AG08396 (cell line): Measurements from ENCODE around the gene METAP1D.
A peak's percentile ranks its signal among the peaks of the same experiment; 100 is the strongest.
"Not testable (repeated sequence)": the region's sequence is repeated elsewhere in the genome, so short reads cannot be mapped to it uniquely, and the experiment has no call there.

Experiments
- DNase-seq: peaks from one replicate; pipeline ENCODE4 v3.0.0; 2012; ENCODE audit warnings: low spot score, mixed read lengths

The METAP1D gene

DNA sequence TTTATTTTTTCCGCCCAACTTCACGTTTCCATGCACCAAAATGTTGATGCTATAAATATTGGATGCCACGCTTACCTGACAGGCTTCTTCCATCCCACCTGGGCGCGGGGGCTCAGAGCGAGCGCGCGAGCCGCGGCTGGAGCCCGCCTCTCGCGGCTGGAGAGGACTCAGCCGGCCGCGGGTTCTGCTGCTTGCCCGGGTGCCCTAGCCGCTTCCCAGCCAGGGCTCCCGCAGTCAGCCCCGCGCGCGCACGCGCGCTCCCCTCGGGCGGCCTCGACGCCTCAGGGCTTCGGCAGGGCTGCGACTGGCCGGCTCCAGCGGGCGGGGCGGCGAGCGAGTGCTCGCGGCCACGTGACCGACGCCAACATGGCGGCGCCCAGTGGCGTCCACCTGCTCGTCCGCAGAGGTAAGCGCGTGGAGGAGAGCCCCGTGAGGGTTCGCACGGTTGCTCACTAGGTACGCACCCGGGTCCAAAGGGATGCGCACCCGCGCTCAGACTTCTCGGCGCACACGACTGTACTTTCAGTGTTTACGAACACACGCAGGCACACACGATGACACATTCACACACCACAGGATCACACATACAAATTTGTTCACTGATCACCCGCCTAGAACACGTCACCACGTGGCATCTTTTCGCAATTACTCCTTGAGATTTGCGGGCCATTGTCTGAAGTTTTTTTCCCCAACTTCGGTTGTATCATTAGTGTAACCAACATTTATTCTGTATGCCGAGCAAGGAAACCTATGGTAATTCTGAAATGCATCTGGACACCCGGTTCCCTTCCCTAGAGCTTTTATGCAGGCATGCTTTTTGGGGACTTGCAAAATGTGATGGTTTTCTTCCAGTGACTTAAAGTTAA lies at the start of gene METAP1D:
METAP1D (plus strand) TSS at position 350 of the 866 bp plus-strand sequence; CDS start at position 367, 17 bp downstream.
- DNase-seq, result peak; percentile 99

DNA sequence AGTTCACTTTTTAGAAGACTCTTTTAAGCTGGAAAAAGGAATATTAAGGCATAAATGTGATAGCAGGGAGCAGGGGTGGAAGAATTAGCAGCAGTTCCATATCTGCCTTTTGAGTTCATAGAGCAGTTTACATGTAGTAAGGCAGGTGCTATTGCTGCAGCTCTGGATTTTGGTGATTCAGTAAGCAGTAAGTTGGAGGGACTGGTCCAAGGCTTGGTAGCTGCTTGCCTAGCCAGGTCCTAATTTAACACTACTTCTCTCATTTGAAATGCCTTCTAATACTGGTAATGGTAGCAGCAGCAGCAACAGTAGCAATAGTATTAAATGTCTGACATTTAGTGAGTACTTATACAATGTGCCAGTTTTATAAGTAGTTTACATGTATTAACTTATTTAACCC lies 47.5 kb upstream of the METAP1D start:
- no peak for DNase-seq

DNA sequence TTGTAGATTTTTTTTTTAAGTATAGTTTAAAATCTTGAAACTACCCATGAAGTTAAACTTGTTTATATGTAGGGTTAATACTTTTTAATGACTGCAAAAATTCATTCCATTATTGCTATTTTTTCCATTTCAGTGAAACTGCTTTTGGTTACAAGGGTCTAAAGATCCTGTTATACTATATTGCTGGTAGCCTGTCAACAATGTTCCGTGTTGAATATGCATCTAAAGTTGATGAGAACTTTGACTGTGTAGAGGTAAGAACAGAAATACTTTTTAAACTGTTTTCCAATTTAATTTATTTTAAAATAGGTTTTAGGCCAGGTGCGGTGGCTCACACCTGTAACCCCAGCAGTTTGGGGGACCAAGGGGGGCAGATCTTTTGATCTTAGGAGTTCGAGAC lies 47.0 kb upstream of the METAP1D start:
- no peak for DNase-seq

DNA sequence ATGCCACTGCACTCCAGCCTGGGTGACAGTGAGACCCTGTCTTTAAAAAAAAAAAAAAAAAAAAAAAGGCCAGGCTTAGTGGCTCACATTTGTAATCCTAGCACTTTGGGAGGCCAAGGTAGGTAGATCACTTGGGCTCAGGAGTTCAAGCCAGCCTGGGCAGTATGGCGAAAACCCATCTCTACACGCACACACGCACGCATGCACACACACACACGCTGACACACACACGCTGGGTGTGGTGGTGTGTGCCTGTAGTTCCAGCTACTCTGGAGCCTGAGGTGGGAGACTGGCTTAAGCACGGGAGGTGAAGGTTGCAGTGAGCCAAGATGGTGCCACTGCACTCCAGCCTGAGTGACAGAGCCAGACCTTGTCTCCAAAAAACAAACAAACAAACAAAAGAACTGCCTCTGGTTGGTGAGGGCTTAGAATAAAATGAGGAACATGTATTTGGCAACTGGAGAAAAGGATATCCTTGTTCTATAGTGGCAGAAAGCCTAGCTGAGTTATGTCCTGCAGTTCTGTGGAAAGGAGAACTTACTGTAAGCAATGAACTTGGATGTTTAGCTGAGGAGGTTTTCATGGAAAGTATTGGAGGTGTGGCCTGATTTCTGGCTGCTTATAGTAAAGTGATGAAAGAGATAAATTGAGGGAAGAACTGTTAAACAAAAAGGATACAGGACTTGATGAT lies 43.5 kb upstream of the METAP1D start:
- no peak for DNase-seq

- no peak for DNase-seq
Observed at GRCh38 chr2:171957061-171957460, 42.7 kb upstream of the METAP1D start.

- peak; percentile 30 for DNase-seq
Observed at GRCh38 chr2:171958475-171958874, 41.3 kb upstream of the METAP1D start.

DNA sequence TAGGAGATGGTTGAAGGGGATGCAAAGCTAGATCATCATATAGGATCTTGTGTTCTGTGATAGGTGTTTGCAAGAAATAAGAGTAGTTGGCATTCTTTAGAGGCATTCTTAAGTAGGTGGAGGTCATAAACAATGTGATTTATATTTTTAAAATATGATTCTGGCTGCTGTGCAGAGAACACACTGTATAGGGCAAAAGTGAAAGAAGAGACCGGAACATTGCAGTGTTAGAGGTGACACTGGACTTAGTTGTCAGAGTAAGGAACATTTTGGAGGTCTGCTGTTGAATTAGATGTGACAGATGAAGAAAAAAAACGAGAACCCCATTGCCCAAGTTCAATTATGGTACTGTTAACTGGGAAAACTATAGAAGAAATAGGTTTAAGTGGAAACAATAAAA lies 39.8 kb upstream of the METAP1D start:
- DNase-seq, result no peak

DNA sequence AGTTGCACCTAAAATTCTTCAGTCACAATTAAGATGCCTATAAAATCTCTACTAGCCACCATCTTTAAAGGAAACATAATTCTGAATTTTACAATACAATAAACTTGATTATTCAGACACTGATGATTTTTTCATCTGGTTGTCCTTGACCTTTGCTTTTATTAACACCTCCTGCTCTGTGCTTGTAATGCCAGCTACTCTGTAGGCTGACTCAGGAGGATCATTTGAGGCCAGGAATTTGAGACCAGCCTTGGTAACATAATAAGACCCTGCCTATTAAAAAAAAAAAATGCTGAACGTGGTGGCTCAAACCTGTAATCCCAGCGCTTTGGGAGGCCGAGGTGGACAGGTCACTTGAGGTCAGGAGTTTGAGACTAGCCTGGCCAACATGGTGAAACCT lies 39.2 kb upstream of the METAP1D start:
- DNase-seq, result no peak

DNA sequence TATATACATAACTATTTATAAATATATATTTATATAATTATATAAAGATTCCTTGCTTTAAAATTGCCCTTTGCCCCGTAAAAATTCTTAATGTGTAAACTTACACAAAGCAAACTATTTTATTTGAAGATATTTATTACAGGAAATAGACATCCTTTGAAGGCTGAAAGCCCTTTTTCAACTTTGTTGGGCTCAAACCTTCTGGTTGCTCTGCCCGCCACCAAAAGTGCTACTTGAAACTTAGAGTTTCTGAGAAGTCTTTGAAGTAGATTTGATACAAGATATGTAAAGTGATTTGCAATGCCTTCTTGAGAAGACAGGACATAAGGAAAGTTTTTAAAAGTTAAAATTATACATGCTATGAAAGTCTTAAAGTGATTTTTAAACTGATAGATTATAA lies 36.6 kb upstream of the METAP1D start:
- DNase-seq, result no peak

- DNase-seq, result no peak
Observed at GRCh38 chr2:171964308-171964707, 35.4 kb upstream of the METAP1D start.

GRCh38 chr2:171965238-171965637 lies 34.5 kb upstream of the METAP1D start:
- DNase-seq, result no peak

DNA sequence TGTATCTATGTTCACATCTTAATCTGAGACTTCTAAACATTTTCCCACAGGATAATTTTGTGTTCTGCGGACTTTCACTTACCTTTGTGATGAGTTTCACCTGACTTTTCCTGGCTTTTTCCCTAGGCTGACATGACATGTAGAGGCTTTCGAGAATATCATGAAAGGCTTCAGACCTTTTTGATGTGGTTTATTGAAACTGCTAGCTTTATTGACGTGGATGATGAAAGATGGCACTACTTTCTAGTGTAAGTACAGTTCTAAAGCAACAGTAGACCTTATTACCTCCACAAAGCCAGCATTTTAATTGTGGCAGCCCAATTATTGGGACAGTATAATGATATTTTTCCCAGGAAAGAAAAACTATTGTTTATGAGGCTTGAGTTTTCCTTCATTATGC lies 34.1 kb upstream of the METAP1D start:
- no peak for DNase-seq

- DNase-seq, result no peak
Observed at GRCh38 chr2:171966235-171966634, 33.5 kb upstream of the METAP1D start.

- no peak for DNase-seq
Observed at GRCh38 chr2:171966688-171967087, 33.1 kb upstream of the METAP1D start.

- DNase-seq, result no peak
Observed at GRCh38 chr2:171968509-171968908, 31.2 kb upstream of the METAP1D start.

DNA sequence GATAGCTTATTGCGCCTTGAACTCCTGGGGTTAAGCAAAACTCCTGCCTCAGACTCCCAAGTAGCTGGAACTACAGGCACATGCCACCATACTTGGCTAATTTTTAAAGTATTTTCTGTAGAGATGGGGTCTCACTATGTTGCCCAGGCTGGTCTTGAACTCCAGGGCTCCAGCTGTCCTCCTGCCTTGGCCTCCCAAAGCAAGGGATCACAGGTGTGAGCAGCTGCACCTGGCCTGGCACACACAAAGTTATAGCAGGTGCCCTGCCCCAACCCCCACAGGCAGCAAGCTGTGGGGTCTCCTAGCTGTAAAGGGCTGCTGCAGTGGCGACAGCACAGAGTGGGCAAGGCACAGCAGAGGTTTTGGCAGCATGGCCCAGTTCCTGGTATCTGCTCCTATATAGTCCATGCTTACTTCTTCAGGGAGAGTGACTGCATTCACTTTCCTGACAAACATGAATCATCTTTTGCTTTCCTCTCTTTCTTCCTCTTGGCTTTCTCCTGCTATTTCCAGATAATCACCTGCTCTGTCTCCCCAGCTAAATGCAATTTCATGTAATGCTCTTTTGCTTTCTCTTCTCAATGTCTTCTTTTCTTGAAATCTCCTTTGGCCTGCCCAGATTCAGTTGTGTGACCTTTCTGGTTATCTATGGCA lies 27.3 kb upstream of the METAP1D start:
- no peak for DNase-seq

DNA sequence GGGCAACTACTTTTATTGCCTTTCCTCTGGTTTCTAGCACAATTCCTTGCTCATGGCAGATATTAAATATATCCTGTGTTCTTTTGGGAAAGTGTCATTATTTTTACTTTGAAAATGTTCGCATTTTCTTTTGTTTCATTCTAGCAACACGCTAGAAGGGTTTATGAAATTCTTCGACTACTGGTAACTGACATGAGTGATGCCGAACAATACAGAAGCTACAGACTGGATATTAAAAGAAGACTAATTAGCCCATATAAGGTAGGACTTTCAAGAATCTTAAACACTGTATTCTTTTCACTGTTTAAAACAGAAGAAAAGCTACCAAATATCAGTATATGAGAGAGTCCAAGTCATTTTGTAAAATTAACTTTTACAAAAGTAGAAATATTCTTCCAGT lies 20.6 kb upstream of the METAP1D start:
- no peak for DNase-seq

- DNase-seq, result not testable (repeated sequence)
Observed at GRCh38 chr2:171983924-171984323, 15.8 kb upstream of the METAP1D start.

GRCh38 chr2:171985076-171985475 lies 14.7 kb upstream of the METAP1D start:
- no peak for DNase-seq

- no peak for DNase-seq
Observed at GRCh38 chr2:171986778-171987177, 13.0 kb upstream of the METAP1D start.

DNA sequence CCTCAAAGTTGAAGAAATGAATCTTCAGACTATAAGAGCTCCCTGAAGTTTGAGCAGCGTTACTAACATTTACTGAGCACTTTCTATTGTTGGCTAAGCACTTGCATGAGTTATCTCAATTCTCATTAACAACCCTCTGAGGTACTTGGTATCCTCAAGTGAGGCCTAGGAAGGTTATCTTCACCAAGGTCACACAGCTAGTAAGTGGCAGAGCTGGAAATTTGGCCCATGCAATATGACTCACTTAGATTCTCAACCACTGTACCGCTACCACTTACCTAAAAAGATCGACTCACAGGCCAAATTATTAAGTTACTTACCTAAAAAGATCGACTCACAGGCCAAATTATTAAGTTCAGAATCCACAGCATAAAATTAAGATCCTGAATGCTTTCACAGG lies 8.7 kb upstream of the METAP1D start:
- DNase-seq, result no peak

- DNase-seq, result peak; percentile 36
Observed at GRCh38 chr2:171995586-171995985, 4.2 kb upstream of the METAP1D start.

- no peak for DNase-seq
Observed at GRCh38 chr2:171996021-171996420, 3.7 kb upstream of the METAP1D start.
